DMS114 treated with DMSO at 0.1 percent for 48 hours (cell line): Measurements from ENCODE around the gene IFT52.

Experiments
- DNase-seq: peaks from one replicate; lab custom pipeline; 2025; ENCODE audit not compliant: unreplicated experiment; lab: John Stamatoyannopoulos, UW

The IFT52 gene

DNA sequence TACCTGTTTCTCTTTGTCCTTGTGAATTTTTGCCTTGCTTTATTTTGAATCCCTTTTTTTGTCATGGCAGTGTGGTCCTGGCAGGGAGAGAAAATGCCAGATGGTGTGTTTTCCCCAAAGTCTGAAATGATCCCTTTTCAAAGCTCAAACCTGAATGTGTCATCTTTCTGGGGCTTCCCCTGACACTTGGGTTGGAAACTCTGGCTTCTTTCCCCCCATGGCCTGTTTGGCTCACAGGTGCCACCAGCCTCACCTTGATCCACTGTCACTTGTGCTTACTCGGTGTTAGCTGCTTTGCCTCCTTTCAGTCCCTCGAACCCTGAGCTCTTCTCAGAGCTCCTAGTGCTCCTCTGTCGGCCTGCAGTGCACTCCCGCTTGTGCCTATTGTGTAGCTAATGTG is 98.4 kb downstream of the IFT52 start:
- no peak for DNase-seq

DNA sequence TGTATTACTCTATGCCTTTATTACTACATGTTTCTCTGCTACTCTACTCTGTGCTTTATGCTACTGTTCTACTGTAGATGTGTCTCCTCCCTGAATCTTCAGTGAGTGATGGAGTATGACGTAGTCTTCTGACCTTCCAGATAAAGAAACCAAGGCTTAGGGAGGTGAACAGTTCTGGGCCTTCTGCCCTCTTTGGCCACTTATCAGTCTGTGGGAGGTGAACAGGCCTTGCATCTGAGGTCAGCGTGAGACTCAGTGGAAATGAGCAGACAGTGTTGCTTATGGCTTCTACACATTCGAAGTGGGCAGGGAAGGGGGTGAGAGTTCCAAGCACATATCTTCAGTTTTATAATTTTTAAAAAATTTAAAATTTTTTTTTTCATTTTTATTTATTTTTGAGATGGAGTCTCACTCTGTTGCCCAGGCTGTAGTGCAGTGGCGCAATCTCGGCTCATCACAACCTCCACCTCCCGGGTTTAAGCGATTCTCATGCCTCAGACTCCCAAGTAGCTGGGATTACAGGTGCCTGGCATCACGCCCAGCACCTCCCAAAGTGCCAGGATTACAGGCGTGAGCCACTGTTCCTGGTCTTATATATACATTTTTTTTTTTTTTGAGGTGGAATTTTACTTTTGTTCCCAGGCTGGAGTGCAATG is 100.3 kb downstream of the IFT52 start:
- no peak for DNase-seq

DNA sequence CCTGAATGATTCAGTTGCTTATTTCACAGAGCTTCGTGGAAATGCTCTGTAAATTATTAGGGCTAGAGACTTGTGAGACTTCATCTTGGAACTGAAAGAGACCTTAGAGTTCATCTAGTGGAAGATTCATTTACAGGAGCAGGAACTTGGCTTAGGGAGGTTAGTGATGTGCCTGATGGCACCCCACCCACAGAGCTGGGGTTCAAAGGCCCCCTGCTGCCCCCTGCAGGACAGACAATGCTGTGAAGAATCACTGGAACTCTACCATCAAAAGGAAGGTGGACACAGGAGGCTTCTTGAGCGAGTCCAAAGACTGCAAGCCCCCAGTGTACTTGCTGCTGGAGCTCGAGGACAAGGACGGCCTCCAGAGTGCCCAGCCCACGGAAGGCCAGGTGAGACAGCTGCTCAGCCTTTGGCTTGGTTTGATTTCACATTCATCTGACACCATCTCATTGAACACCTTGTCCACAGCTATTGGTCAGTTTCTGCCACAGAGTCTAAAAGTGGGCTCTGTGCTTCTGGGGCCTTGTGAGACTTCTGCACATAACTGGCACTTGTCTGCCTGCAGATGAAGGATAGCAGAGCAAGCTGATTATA is 101.3 kb downstream of the IFT52 start:
- no peak for DNase-seq

DNA sequence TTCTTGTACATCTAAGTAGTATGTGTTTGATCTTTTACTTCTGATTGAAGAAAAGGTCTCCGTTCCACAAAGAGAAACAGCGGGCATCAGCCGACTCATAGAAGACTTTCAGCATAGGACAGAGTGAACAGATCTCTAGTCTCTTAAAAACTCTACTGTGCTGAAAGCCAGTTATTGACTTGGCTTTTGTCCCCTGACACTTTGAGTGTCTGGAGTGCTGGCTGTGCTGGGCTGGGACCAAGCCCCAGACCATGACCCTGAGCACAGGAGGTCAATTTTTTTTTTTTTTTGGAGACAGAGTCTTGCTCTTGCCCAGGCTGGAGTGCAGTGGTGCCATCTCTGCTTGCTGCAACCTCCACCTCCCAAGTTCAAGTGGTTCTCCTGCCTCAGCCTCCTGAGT is 104.0 kb downstream of the IFT52 start:
- no peak for DNase-seq

DNA sequence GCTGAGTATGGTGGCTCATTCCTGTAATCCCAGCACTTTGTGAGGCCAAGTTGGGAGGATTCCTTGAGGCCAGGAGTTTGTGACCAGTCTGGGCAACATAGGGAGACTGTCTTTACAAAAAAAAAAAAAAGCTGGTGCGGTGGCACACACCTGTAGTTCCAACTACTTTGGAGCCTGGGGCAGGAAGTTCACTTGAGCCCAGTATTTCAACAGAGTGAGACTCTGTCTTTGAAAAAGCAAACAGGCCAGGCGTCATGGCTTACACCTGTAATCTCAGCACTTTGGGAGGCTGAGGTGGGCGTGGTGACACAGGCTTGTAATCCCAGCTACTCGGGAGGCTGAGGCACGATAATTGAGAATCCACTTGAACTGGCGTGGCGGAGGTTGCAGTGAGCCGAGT is 104.8 kb downstream of the IFT52 start:
- no peak for DNase-seq
